ENCODE results near the gene CPA5.

GRCh38 chr7:130401101-130401500, 56.5 kb downstream of the CPA5 start:
- TF ChIP-seq CTCF (IDR thresholded peaks at IDR 0.05) (no peak), POLR2A (IDR thresholded peaks at IDR 0.05) (no peak)

Measured in body of pancreas (tissue), 4 donors.